CD14-positive monocyte (primary cell): ENCODE results near the gene LTB4R. TPM values are rescaled to one million over a fixed set of nuclear protein-coding genes. Genes with fewer than 3 reads are reported as not detected.
A peak's percentile ranks its signal among the peaks of the same experiment; 100 is the strongest.

Experiments used
- DNase-seq, 3 donors: peaks; one replicate each; pipeline ENCODE4 v3.0.0-alpha.2; 2011 to 2022
- H2AFZ ChIP-seq: 2 replicates; pipeline ENCODE4 v1.6.0; 2012; ENCODE audit warnings: mild to moderate bottlenecking, low read depth, low read length, inconsistent platforms; ENCODE audit not compliant: insufficient read depth, poor library complexity, severe bottlenecking
- H3K27ac ChIP-seq, 2 donors: 1 replicate in 1 of 2; 2 replicates in 1 of 2; pipeline ENCODE4 v1.5.1; 2012 to 2013; ENCODE audit warnings: low read length in 2 of 2, control low read depth in 1 of 2, inconsistent platforms in 1 of 2, low read depth in 1 of 2, mild to moderate bottlenecking in 1 of 2
- H3K27me3 ChIP-seq, 2 donors: one replicate each; pipeline versions ENCODE4 v1.6.0 to v1.6.1; 2011 to 2013; ENCODE audit warnings: low read length in 2 of 2; ENCODE audit not compliant: control insufficient read depth in 2 of 2, insufficient read depth in 2 of 2
- H3K36me3 ChIP-seq, 2 donors: replicated peaks in 1 of 2; 1 replicate in 1 of 2; 2 replicates in 1 of 2; pipeline versions ENCODE4 v1.5.1 to v1.6.1; 2012 to 2013; ENCODE audit warnings: low read length in 2 of 2, control low read depth in 1 of 2, inconsistent platforms in 1 of 2, mild to moderate bottlenecking in 1 of 2; ENCODE audit not compliant: insufficient read depth in 2 of 2, control insufficient read depth in 1 of 2
- H3K4me1 ChIP-seq, 2 donors: 1 replicate in 1 of 2; 2 replicates in 1 of 2; pipeline versions ENCODE4 v1.5.1 to v1.6.1; 2012 to 2013; ENCODE audit warnings: low read length in 2 of 2, control low read depth in 1 of 2, inconsistent platforms in 1 of 2, mild to moderate bottlenecking in 1 of 2, moderate library complexity in 1 of 2; ENCODE audit not compliant: insufficient read depth in 2 of 2, control insufficient read depth in 1 of 2
- H3K4me2 ChIP-seq: replicated peaks from 2 replicates; pipeline ENCODE3; 2012; ENCODE audit warnings: low read length, moderate library complexity, mild to moderate bottlenecking; ENCODE audit not compliant: poor library complexity, severe bottlenecking; ENCODE audit errors: extremely low read depth
- H3K4me3 ChIP-seq, 3 experiments: fragments of 200-600 bp in 1 of 3; sonication (generic) in 1 of 3; replicated peaks in 1 of 3; 1 replicate in 2 of 3; 2 replicates in 1 of 3; pipeline ENCODE4 v1.5.1; 2011 to 2013; ENCODE audit warnings: low read length in 3 of 3, mild to moderate bottlenecking in 3 of 3, control low read depth in 2 of 3, low read depth in 2 of 3, inconsistent platforms in 1 of 3, moderate library complexity in 1 of 3
- H3K79me2 ChIP-seq: 2 replicates; pipeline ENCODE4 v1.6.0; 2012; ENCODE audit warnings: mild to moderate bottlenecking, control low read depth, inconsistent platforms, low read length, moderate library complexity; ENCODE audit not compliant: insufficient read depth
- H3K9ac ChIP-seq: 2 replicates; pipeline ENCODE4 v1.6.0; 2017; ENCODE audit warnings: low read length, mild to moderate bottlenecking; ENCODE audit not compliant: insufficient read depth, poor library complexity, severe bottlenecking
- H3K9me3 ChIP-seq, 2 donors: replicated peaks in 1 of 2; 1 replicate in 1 of 2; 2 replicates in 1 of 2; pipeline versions ENCODE4 v1.5.1 to v1.6.1; 2012 to 2013; ENCODE audit warnings: low read length in 2 of 2, control low read depth in 1 of 2; ENCODE audit not compliant: control insufficient read depth in 1 of 2, insufficient read depth in 1 of 2
- H4K20me1 ChIP-seq: 2 replicates; pipeline ENCODE4 v1.6.0; 2012; ENCODE audit warnings: mild to moderate bottlenecking, low read length, control low read depth, moderate library complexity; ENCODE audit not compliant: insufficient read depth
- H3K27ac Mint-ChIP-seq, 7 donors: one replicate each; pipeline ENCODE4 v1.8.0; 2020; ENCODE audit warnings: mild to moderate bottlenecking in 7 of 7, mixed read lengths in 7 of 7, moderate library complexity in 6 of 7, inconsistent platforms in 2 of 7
- H3K27me3 Mint-ChIP-seq, 3 donors: one replicate each; pipeline ENCODE4 v1.8.0; 2021 to 2022; ENCODE audit warnings: low read depth in 3 of 3, mild to moderate bottlenecking in 3 of 3, mixed read lengths in 3 of 3, moderate library complexity in 3 of 3, inconsistent platforms in 1 of 3
- H3K36me3 Mint-ChIP-seq, 2 donors: one replicate each; pipeline ENCODE4 v1.8.0; 2020; ENCODE audit warnings: mixed read lengths in 2 of 2, inconsistent platforms in 1 of 2, mild to moderate bottlenecking in 1 of 2
- H3K4me1 Mint-ChIP-seq: one replicate; pipeline ENCODE4 v1.8.0; 2020; ENCODE audit warnings: mild to moderate bottlenecking, mixed read lengths
- H3K4me3 Mint-ChIP-seq, 2 donors: one replicate each; pipeline ENCODE4 v1.8.0; 2020; ENCODE audit warnings: mild to moderate bottlenecking in 2 of 2, mixed read lengths in 2 of 2, moderate library complexity in 1 of 2
- H3K9me3 Mint-ChIP-seq, 7 donors: one replicate each; pipeline ENCODE4 v1.8.0; 2020 to 2022; ENCODE audit warnings: mixed read lengths in 7 of 7, mild to moderate bottlenecking in 6 of 7, moderate library complexity in 6 of 7, inconsistent platforms in 2 of 7
- WGBS: methylation state at CpG from one replicate; pipeline ENCODE4 v1.1.5; 2013; ENCODE audit warnings: missing lambda C conversion rate; ENCODE audit not compliant: insufficient coverage; 5-methylcytosine and 5-hydroxymethylcytosine counted together
- intact Hi-C, 2 donors: fragments of 100-400 bp; cut with micrococcal nuclease; formaldehyde crosslinking; loops; one replicate each; pipeline versions ENCODE4 v1.15.0 to v1.15.1; 2023
- polyA plus RNA-seq, 3 donors: library from polyadenylated mRNA; depleted of rRNA in 1 of 3; unstranded in 2 of 3; stranded (reverse) in 1 of 3; fragments of 300-500 nt in 2 of 3; fragments of >200 nt in 1 of 3; fragmentation: Illumina TruSeq in 2 of 3; gene quantifications; 1 replicate in 2 of 3; 2 replicates in 1 of 3; pipeline ENCODE4 v1.2.3, GENCODE V29; 2012 to 2021
- TF ChIP-seq, protein P1 (sequence below): fragments of 200-600 bp; IDR thresholded peaks from one replicate; pipeline ENCODE4 v1.8.0; 2022; ENCODE audit warnings: antibody characterized with exemption, mild to moderate bottlenecking

The LTB4R gene
- polyA plus RNA-seq, 3 donors: 51.5 to 98.5 (median 87.3) TPM

- WGBS: 43% methylated on average over 5 of the region's 5 CpGs
Measured at GRCh38 chr14:24297190-24297964, 13.9 kb upstream of the LTB4R start.

DNA sequence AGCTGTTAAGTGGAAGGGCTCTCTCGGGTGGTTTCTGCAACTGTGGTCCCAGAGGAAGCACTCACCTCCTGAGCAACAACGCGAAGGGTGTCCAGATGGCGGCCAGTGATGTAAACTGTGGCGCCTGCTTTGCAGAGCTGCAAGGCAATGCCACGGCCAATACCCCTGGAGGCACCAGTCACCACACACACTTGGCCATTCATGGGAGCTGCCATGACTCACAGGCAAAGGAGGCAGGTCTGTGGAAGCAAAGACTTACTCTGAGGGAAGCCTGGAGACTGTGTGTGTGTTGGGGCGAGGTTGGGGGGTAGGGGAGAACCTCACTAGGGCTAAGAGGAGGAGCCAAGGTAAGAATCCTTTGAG lies 12.4 kb upstream of the LTB4R start:
- H3K9ac ChIP-seq: peak overlapping the region; percentile 86
- peaks cover 0 to 1% (median 0%) of the 10 kb centered on the region in 3 donors for H3K27me3 Mint-ChIP-seq
- no peaks in the 10 kb centered on the region for H3K27me3 ChIP-seq
- TF ChIP-seq, protein P1, sequence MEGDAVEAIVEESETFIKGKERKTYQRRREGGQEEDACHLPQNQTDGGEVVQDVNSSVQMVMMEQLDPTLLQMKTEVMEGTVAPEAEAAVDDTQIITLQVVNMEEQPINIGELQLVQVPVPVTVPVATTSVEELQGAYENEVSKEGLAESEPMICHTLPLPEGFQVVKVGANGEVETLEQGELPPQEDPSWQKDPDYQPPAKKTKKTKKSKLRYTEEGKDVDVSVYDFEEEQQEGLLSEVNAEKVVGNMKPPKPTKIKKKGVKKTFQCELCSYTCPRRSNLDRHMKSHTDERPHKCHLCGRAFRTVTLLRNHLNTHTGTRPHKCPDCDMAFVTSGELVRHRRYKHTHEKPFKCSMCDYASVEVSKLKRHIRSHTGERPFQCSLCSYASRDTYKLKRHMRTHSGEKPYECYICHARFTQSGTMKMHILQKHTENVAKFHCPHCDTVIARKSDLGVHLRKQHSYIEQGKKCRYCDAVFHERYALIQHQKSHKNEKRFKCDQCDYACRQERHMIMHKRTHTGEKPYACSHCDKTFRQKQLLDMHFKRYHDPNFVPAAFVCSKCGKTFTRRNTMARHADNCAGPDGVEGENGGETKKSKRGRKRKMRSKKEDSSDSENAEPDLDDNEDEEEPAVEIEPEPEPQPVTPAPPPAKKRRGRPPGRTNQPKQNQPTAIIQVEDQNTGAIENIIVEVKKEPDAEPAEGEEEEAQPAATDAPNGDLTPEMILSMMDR: no peak
- H3K4me2 ChIP-seq: peak overlapping the region; percentile 89
- peaks cover 36 to 53% of the 10 kb centered on the region in 2 donors for H3K36me3 ChIP-seq
- peak overlapping the region; percentile 96 for H2AFZ ChIP-seq
- peaks cover 0 to 2% (median 0%) of the 10 kb centered on the region in 7 donors for H3K9me3 Mint-ChIP-seq
- H3K4me1 Mint-ChIP-seq: peaks cover 40% of the 10 kb centered on the region
- DNase-seq: peak; percentile 33 to 71 (median 49)
- H3K36me3 Mint-ChIP-seq: peaks cover 47 to 52% of the 10 kb centered on the region in 2 donors
- peaks cover 34 to 46% of the 10 kb centered on the region in 2 donors for H3K4me1 ChIP-seq
- H3K4me3 Mint-ChIP-seq: peak overlapping the region; percentile 89
- WGBS: 51% methylated on average over 2 of the region's 7 CpGs
- intact Hi-C loops: loop anchor here (5.0 to 10.0 kb wide), 2 partner anchors 57 to 184 kb away; partner anchors contain the start of genes DCAF11 (in 1 of the 2), NRL (in 1 of the 2) and TINF2 (in 1 of the 2)
- peaks cover 46% of the 10 kb centered on the region for H3K79me2 ChIP-seq
- peak overlapping the region; percentile 88 to 95 (median 93) for H3K27ac Mint-ChIP-seq
- no peaks in the 10 kb centered on the region for H3K9me3 ChIP-seq
- H4K20me1 ChIP-seq: no peaks in the 10 kb centered on the region
- peak overlapping the region; percentile 45 to 92 (median 78) for H3K4me3 ChIP-seq
- H3K27ac ChIP-seq: peak overlapping the region; percentile 78 to 94

More at GRCh38 chr14:24297190-24297964, 13.9 kb upstream of the LTB4R start:
- Histone ChIP-seq H3K9ac (no peak overlapping the region), H3K79me2 (peaks cover 38% of the 10 kb centered on the region), H3K9me3 (no peaks in the 10 kb centered on the region), H3K36me3 (peaks cover 28 to 49% of the 10 kb centered on the region in 2 donors), H3K27ac (peak overlapping the region in 1 of 2 donors; percentile 73), H2AFZ (no peak overlapping the region), H3K4me1 (peaks cover 34 to 46% of the 10 kb centered on the region in 2 donors), H3K4me3 (no peak overlapping the region), H3K27me3 (no peaks in the 10 kb centered on the region), H4K20me1 (no peaks in the 10 kb centered on the region), H3K4me2 (no peak overlapping the region)
- Mint-ChIP-seq H3K4me3 (peak overlapping the region; percentile 24 to 36), H3K36me3 (peaks cover 44 to 47% of the 10 kb centered on the region in 2 donors), H3K9me3 (peaks cover 0 to 2% (median 0%) of the 10 kb centered on the region in 7 donors), H3K4me1 (peaks cover 40% of the 10 kb centered on the region), H3K27ac (peak overlapping the region; percentile 51 to 92 (median 81)), H3K27me3 (peaks cover 0 to 1% (median 0%) of the 10 kb centered on the region in 3 donors)
- intact Hi-C loops: loop anchor here (2.0 to 10.0 kb wide), 3 partner anchors 55 to 183 kb away; partner anchors contain the start of genes TINF2 (in 2 of the 2), DCAF11 (in 1 of the 2) and NRL (in 1 of the 2)
- TF ChIP-seq, protein P1: peak; percentile 48
- no peak for DNase-seq
